Type B pancreatic cell (in vitro differentiated cells): ENCODE results near the gene ACSL1. TPM values are rescaled to one million over a fixed set of nuclear protein-coding genes. Genes with fewer than 3 reads are reported as not detected.
"Not testable (repeated sequence)": the region's sequence is repeated elsewhere in the genome, so short reads cannot be mapped to it uniquely, and the experiment has no call there.

Source experiments
- DNase-seq: peaks from one replicate; pipeline ENCODE4 v3.0.0; 2021; ENCODE audit warnings: mixed read lengths; ENCODE audit not compliant: unreplicated experiment; ENCODE audit errors: extremely low spot score
- H3K27ac Mint-ChIP-seq: 2 replicates; pipeline ENCODE4 v1.8.0; 2021; ENCODE audit warnings: mild to moderate bottlenecking, mixed read lengths
- H3K27me3 Mint-ChIP-seq: 2 replicates; pipeline ENCODE4 v1.8.0; 2021; ENCODE audit warnings: mixed read lengths
- H3K36me3 Mint-ChIP-seq: 2 replicates; pipeline ENCODE4 v1.8.0; 2021; ENCODE audit warnings: mixed read lengths
- H3K4me1 Mint-ChIP-seq: one replicate; pipeline ENCODE4 v1.8.0; 2021; ENCODE audit warnings: mixed read lengths; ENCODE audit not compliant: unreplicated experiment
- H3K4me3 Mint-ChIP-seq: 2 replicates; pipeline ENCODE4 v1.8.0; 2021; ENCODE audit warnings: mild to moderate bottlenecking, mixed read lengths
- H3K9me3 Mint-ChIP-seq: 2 replicates; pipeline ENCODE4 v1.8.0; 2021; ENCODE audit warnings: mixed read lengths
- total RNA-seq: library from RNA; stranded (reverse); gene quantifications from 2 replicates; pipeline ENCODE4 v1.2.1, GENCODE V29; 2021; ENCODE audit warnings: low replicate concordance
- TF ChIP-seq, protein P1 (sequence below): fragments of 200-600 bp; sonication (generic); conservative IDR thresholded peaks from 2 replicates; pipeline ENCODE4 v1.5.0; 2021; ENCODE audit warnings: antibody characterized with exemption, mild to moderate bottlenecking

ACSL1 gene
- total RNA-seq, 1 donor from 2014 or later, result 89.0 TPM

DNA sequence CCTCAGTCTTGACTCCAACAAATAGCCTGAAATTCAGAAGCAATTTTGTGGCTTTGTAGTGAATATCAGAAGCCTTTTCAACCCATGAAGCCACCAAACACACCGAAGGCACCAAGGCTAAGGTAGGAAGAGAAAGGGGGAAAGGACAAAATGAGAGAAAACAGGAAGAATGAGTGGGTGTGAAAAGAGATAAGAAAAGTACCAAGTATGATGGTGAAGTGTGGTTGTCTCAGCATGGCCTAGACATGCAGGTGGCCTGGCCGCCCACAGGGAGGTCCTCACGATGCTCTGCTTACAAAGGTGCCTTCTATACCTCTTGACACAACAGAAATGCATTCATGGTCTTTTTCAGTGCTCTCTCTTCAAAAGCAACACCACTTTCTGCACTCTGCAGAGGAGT lies 34.9 kb downstream of the ACSL1 start:
- Mint-ChIP-seq H3K9me3 (no peaks in the 10 kb centered on the region), H3K27ac (no peak overlapping the region), H3K4me3 (no peak overlapping the region), H3K4me1 (peaks cover 6% of the 10 kb centered on the region), H3K27me3 (no peaks in the 10 kb centered on the region), H3K36me3 (peaks cover 9% of the 10 kb centered on the region)
- DNase-seq, result no peak
- TF ChIP-seq, protein P1, sequence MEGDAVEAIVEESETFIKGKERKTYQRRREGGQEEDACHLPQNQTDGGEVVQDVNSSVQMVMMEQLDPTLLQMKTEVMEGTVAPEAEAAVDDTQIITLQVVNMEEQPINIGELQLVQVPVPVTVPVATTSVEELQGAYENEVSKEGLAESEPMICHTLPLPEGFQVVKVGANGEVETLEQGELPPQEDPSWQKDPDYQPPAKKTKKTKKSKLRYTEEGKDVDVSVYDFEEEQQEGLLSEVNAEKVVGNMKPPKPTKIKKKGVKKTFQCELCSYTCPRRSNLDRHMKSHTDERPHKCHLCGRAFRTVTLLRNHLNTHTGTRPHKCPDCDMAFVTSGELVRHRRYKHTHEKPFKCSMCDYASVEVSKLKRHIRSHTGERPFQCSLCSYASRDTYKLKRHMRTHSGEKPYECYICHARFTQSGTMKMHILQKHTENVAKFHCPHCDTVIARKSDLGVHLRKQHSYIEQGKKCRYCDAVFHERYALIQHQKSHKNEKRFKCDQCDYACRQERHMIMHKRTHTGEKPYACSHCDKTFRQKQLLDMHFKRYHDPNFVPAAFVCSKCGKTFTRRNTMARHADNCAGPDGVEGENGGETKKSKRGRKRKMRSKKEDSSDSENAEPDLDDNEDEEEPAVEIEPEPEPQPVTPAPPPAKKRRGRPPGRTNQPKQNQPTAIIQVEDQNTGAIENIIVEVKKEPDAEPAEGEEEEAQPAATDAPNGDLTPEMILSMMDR, result no peak

GRCh38 chr4:184787766-184788503 lies 37.8 kb downstream of the ACSL1 start:
- Mint-ChIP-seq H3K36me3 (peaks cover 4% of the 10 kb centered on the region), H3K9me3 (no peaks in the 10 kb centered on the region), H3K27ac (no peak overlapping the region), H3K4me1 (no peaks in the 10 kb centered on the region), H3K4me3 (no peak overlapping the region), H3K27me3 (no peaks in the 10 kb centered on the region)
- DNase-seq, result no peak
- TF ChIP-seq, protein P1, result no peak

- DNase-seq, result no peak
- Mint-ChIP-seq H3K36me3 (peaks cover 10% of the 10 kb centered on the region), H3K4me1 (no peaks in the 10 kb centered on the region), H3K27ac (no peak overlapping the region), H3K9me3 (no peaks in the 10 kb centered on the region), H3K27me3 (no peaks in the 10 kb centered on the region), H3K4me3 (no peak overlapping the region)
- TF ChIP-seq, protein P1, result no peak
Observed at GRCh38 chr4:184785813-184786212, 40.0 kb downstream of the ACSL1 start.

- H3K27ac Mint-ChIP-seq, result no peak overlapping the region
- no peaks in the 10 kb centered on the region for H3K27me3 Mint-ChIP-seq
- no peak overlapping the region for H3K4me3 Mint-ChIP-seq
- no peak for DNase-seq
- H3K36me3 Mint-ChIP-seq, result peaks cover 10% of the 10 kb centered on the region
- H3K9me3 Mint-ChIP-seq, result no peaks in the 10 kb centered on the region
- H3K4me1 Mint-ChIP-seq, result no peaks in the 10 kb centered on the region
- TF ChIP-seq, protein P1, result no peak
Observed at GRCh38 chr4:184784628-184785257, 41.0 kb downstream of the ACSL1 start.

DNA sequence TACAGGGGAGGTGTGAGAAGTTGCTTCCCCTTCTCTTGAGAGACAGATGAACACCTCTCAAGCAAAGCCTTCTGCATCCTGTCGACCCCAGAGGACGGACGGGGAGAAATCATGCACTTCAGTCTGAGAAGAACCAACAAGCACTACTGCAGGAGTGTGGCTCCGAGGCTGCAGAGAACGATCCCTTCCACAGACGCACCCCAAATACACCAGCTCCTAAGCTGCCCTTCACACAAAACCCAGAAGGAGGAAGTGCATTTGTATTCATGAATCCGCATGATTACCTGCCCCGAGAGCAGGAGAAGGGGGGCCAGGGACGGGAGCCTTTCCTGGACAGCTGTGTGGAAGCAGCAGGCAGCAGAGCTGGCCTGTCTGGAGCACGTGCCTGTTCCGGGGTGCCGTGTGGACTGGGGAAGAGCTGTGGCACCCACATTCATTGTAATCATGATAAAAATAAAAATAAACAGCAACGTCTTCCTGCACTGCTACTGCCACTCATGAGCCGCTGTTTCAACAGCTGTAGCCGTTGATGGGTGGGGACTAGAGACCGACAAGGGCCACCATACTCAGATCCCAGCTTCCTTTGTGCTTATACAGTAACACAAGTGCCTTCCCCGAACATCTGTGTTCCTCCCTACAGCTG lies 42.9 kb downstream of the ACSL1 start:
- Mint-ChIP-seq H3K27ac (no peak overlapping the region), H3K4me3 (no peak overlapping the region), H3K9me3 (no peaks in the 10 kb centered on the region), H3K4me1 (no peaks in the 10 kb centered on the region), H3K27me3 (no peaks in the 10 kb centered on the region), H3K36me3 (peaks cover 13% of the 10 kb centered on the region)
- no peak for DNase-seq
- TF ChIP-seq, protein P1, result no peak

DNA sequence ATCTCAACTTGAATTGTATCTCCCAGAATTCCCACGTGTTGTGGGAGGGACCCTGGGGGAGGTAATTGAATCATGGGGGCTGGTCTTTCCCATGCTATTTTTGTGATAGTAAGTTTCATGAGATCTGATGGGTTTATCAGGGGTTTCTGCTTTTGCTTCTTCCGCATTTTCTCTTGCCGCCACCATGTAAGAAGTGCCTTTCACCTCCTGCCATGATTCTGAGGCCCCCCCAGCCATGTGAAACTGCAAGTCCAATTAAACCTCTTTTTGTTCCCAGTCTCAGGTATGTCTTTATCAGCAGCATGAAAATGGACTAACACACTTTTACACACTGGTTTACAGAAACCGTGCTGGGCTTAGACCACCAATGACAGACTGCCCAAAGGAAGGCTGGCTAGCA lies 46.6 kb downstream of the ACSL1 start:
- not testable (repeated sequence) for H3K4me3 Mint-ChIP-seq, H3K27me3 Mint-ChIP-seq, H3K4me1 Mint-ChIP-seq, DNase-seq, H3K9me3 Mint-ChIP-seq, H3K27ac Mint-ChIP-seq
- peaks cover 14% of the 10 kb centered on the region for H3K36me3 Mint-ChIP-seq
